ENCODE results near the gene SLC16A3. TPM values are rescaled to one million over a fixed set of nuclear protein-coding genes. Genes with fewer than 3 reads are reported as not detected.

Gene SLC16A3
- polyA plus RNA-seq, 1 donor (not counting 4 experiments of a cell fraction or from before 2014, with no cell fraction given) = 35.7 TPM

DNA sequence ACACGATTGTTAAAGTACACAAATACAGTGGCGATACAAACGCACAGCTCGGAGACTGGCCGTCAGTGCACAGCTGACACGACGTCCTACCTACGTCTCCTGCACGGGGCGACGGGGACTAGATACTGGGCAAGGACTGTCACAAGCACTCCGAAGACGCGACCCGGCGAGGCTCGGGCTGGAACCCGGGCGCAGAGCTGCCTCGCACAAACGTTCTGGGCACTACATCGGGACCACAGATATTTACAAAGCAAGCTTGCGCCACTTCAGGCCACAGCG is 13.8 kb downstream of the SLC16A3 start:
- Histone ChIP-seq H3K9ac (ENCODE audit: control insufficient read depth, extremely low read depth, insufficient read depth, low read length) (no peak overlapping the region), H3K79me2 (ENCODE audit: control insufficient read depth, insufficient read depth, low read length) (peaks cover 28% of the 10 kb centered on the region), H3K9me1 (ENCODE audit: control insufficient read depth, extremely low read depth, insufficient read depth, low read length) (peaks cover 6% of the 10 kb centered on the region), H3K27ac (ENCODE audit: control insufficient read depth, insufficient read depth, low read length) (no peak overlapping the region), H3K9me3 (ENCODE audit: control insufficient read depth, low read depth, low read length) (no peaks in the 10 kb centered on the region), H2AFZ (ENCODE audit: control insufficient read depth, low read length) (no peak overlapping the region), H3K4me2 (ENCODE audit: control insufficient read depth, extremely low read depth, insufficient read depth, low read depth, low read length) (no peak overlapping the region), H3K27me3 (ENCODE audit: control insufficient read depth, extremely low read depth, insufficient read depth, low read length) (no peaks in the 10 kb centered on the region), H3K4me3 (ENCODE audit: control insufficient read depth in 2 of 3, extremely low read depth in 1 of 3, insufficient read depth in 2 of 3, low read depth in 1 of 3, low read length in 3 of 3) (no peak overlapping the region), H4K20me1 (ENCODE audit: control insufficient read depth, extremely low read depth, insufficient read depth, low read length) (peaks cover 23% of the 10 kb centered on the region), H3K36me3 (ENCODE audit: control insufficient read depth in 2 of 2, extremely low read depth in 1 of 2, insufficient read depth in 2 of 2, low read length in 2 of 2) (peaks cover 41 to 58% of the 10 kb centered on the region in 2 experiments), H3K4me1 (ENCODE audit: control insufficient read depth, extremely low read depth, insufficient read depth, low read length) (peaks cover 60% of the 10 kb centered on the region)
- dilution Hi-C loops (cut with MboI; ENCODE audit: extremely low pct_ligation_motif_present, low sequenced_read_pairs) = no loop called here
- no peak for FAIRE-seq
- no peak for TF ChIP-seq EZH2 (IDR thresholded peaks at IDR 0.05; ENCODE audit: low read length)
- TF ChIP-seq, protein P1, sequence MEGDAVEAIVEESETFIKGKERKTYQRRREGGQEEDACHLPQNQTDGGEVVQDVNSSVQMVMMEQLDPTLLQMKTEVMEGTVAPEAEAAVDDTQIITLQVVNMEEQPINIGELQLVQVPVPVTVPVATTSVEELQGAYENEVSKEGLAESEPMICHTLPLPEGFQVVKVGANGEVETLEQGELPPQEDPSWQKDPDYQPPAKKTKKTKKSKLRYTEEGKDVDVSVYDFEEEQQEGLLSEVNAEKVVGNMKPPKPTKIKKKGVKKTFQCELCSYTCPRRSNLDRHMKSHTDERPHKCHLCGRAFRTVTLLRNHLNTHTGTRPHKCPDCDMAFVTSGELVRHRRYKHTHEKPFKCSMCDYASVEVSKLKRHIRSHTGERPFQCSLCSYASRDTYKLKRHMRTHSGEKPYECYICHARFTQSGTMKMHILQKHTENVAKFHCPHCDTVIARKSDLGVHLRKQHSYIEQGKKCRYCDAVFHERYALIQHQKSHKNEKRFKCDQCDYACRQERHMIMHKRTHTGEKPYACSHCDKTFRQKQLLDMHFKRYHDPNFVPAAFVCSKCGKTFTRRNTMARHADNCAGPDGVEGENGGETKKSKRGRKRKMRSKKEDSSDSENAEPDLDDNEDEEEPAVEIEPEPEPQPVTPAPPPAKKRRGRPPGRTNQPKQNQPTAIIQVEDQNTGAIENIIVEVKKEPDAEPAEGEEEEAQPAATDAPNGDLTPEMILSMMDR (optimal IDR thresholded peaks at IDR 0.05 in 1 of 3, IDR thresholded peaks at IDR 0.05 in 1 of 3, conservative IDR thresholded peaks at IDR 0.05 in 1 of 3; ENCODE audit: extremely low read depth in 1 of 3, insufficient read depth in 2 of 3, low read length in 3 of 3) = no peak
- DNase-seq (ENCODE audit: low read depth, low spot score) = no peak

DNA sequence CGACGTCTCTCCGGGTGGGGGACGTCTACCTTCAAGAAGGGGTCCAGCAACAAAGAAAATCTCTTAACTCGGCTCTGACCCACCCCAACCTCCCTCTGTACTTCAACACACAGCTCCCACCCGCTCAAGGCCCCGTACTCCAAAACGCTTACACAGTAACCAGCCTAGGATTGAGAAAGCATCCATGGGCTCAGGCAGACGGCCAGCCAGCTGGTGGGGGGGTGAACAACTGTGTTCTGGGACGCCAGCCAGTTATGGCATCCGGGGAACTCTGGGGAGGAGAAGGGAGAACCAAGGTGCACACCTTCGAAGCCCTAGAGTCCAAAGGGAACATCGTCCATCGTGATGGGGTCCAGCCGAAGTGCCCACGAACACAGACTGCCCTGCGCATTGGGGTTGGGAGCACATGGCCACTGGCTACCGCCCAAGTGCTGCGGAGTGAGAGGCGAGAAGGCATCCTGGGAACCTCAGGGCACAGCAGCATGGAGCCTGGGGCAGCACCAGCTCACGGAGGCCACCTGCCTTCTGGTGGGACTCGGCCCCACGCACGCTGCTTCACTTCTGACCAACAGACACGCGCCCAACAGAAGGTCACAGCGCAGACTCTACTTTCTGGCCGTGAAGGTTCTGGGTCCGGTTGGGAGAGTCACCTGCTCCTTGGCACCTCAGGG is 14.3 kb downstream of the SLC16A3 start:
- DNase-seq (ENCODE audit: low read depth, low spot score) = no peak
- H3K79me2 ChIP-seq (ENCODE audit: control insufficient read depth, insufficient read depth, low read length) = peaks cover 29% of the 10 kb centered on the region
- dilution Hi-C loops (cut with MboI; ENCODE audit: extremely low pct_ligation_motif_present, low sequenced_read_pairs) = no loop called here

More for the DNA sequence above, 14.3 kb downstream of the SLC16A3 start:
- Histone ChIP-seq H3K4me3 (ENCODE audit: control insufficient read depth in 2 of 3, extremely low read depth in 1 of 3, insufficient read depth in 2 of 3, low read depth in 1 of 3, low read length in 3 of 3) (no peak overlapping the region), H3K4me1 (ENCODE audit: control insufficient read depth, extremely low read depth, insufficient read depth, low read length) (peaks cover 60% of the 10 kb centered on the region), H2AFZ (ENCODE audit: control insufficient read depth, low read length) (no peak overlapping the region), H3K9me1 (ENCODE audit: control insufficient read depth, extremely low read depth, insufficient read depth, low read length) (peaks cover 6% of the 10 kb centered on the region), H3K36me3 (ENCODE audit: control insufficient read depth in 2 of 2, extremely low read depth in 1 of 2, insufficient read depth in 2 of 2, low read length in 2 of 2) (peaks cover 42 to 63% of the 10 kb centered on the region in 2 experiments), H3K4me2 (ENCODE audit: control insufficient read depth, extremely low read depth, insufficient read depth, low read depth, low read length) (no peak overlapping the region), H3K9ac (ENCODE audit: control insufficient read depth, extremely low read depth, insufficient read depth, low read length) (no peak overlapping the region), H4K20me1 (ENCODE audit: control insufficient read depth, extremely low read depth, insufficient read depth, low read length) (peaks cover 28% of the 10 kb centered on the region), H3K27me3 (ENCODE audit: control insufficient read depth, extremely low read depth, insufficient read depth, low read length) (no peaks in the 10 kb centered on the region), H3K27ac (ENCODE audit: control insufficient read depth, insufficient read depth, low read length) (no peak overlapping the region), H3K9me3 (ENCODE audit: control insufficient read depth, low read depth, low read length) (no peaks in the 10 kb centered on the region)
- FAIRE-seq = no peak
- TF ChIP-seq EZH2 (IDR thresholded peaks at IDR 0.05; ENCODE audit: low read length) = no peak
- TF ChIP-seq, protein P1 (optimal IDR thresholded peaks at IDR 0.05 in 1 of 3, IDR thresholded peaks at IDR 0.05 in 1 of 3, conservative IDR thresholded peaks at IDR 0.05 in 1 of 3; ENCODE audit: extremely low read depth in 1 of 3, insufficient read depth in 2 of 3, low read length in 3 of 3) = no peak

Data from keratinocyte (primary cell).